Activated naive CD8-positive, alpha-beta T cell treated with anti-CD3 and anti-CD28 coated beads, Interleukin-2, amount 10 ng/mL, durations not matched to agents 7 days and 5 days (primary cell): Measurements from ENCODE around the gene WFDC6. TPM values are rescaled to one million over a fixed set of nuclear protein-coding genes. Genes with fewer than 3 reads are reported as not detected.

Experiments
- total RNA-seq, 2 experiments: library from RNA; stranded (reverse); gene quantifications; one replicate each; pipeline ENCODE4 v1.2.3, GENCODE V29; 2021

Gene WFDC6
- total RNA-seq, 2 experiments from 2014 or later: not detected

Other genes starting within 250 kb of the WFDC6 start
- gene RBPJL, start 232.6 kb downstream of the WFDC6 start, total RNA-seq: not detected
- gene MATN4, start 231.2 kb downstream of the WFDC6 start, total RNA-seq: under 1 TPM; 0.14 to 0.30 TPM
- gene SDC4, start 191.1 kb downstream of the WFDC6 start, total RNA-seq: 1 to 10 TPM; 7.0 to 7.1 TPM
- gene SYS1, start 176.3 kb downstream of the WFDC6 start, total RNA-seq: 10 to 100 TPM; 34.9 to 38.6 TPM
- gene TP53TG5, start 161.2 kb downstream of the WFDC6 start, total RNA-seq: not detected
- gene DBNDD2, start 131.2 kb downstream of the WFDC6 start, total RNA-seq: 10 to 100 TPM; 21.1 TPM
- 10 to 100 TPM; 64.9 to 72.7 TPM for gene PIGT, start 123.3 kb downstream of the WFDC6 start, total RNA-seq
- not detected for gene WFDC2, start 69.7 kb downstream of the WFDC6 start, total RNA-seq
- gene SPINT3, start 23.9 kb downstream of the WFDC6 start, total RNA-seq: not detected
- not detected for gene EPPIN, start 7.9 kb upstream of the WFDC6 start, total RNA-seq
- gene WFDC8, start 39.8 kb upstream of the WFDC6 start, total RNA-seq: not detected
- not detected for gene WFDC10A, start 90.3 kb upstream of the WFDC6 start, total RNA-seq
- gene WFDC9, start 91.8 kb upstream of the WFDC6 start, total RNA-seq: not detected
- not detected for gene WFDC11, start 130.8 kb upstream of the WFDC6 start, total RNA-seq
- gene WFDC13, start 162.6 kb upstream of the WFDC6 start, total RNA-seq: not detected
- not detected for gene WFDC10B, start 165.5 kb upstream of the WFDC6 start, total RNA-seq
- gene SPINT4, start 182.9 kb upstream of the WFDC6 start, total RNA-seq: not detected